HEK293 (cell line): ENCODE data around the gene NXPH4.

Experiments used
- CTCF ChIA-PET: fragments of 350-600 bp; formaldehyde crosslinking; extraction: SDS; loops from one replicate; lab custom pipeline; 2021; ENCODE audit warnings: antibody characterized with exemption; lab: Yijun Ruan, JAX
- POLR2A ChIA-PET: fragments of 300-600 bp; formaldehyde crosslinking; extraction: SDS; loops from one replicate; lab custom pipeline; 2020; ENCODE audit warnings: antibody characterized with exemption, inconsistent platforms; lab: Yijun Ruan, JAX
- H3K27ac ChIP-seq: fragments of 200-500 bp; sonication (Bioruptor generic); 2 replicates; pipeline ENCODE4 v1.5.1; 2014; ENCODE audit warnings: low read depth, low read length, control low read depth, inconsistent platforms; ENCODE audit errors: extremely low read depth
- H3K36me3 ChIP-seq, 2 experiments: fragments of 200-500 bp in 1 of 2; sonication (Bioruptor generic) in 1 of 2; 1 replicate in 1 of 2; 2 replicates in 1 of 2; pipeline ENCODE4 v1.5.1; 2014 to 2017; ENCODE audit warnings: inconsistent platforms in 2 of 2, low read length in 2 of 2; ENCODE audit not compliant: control insufficient read depth in 2 of 2, insufficient read depth in 1 of 2
- H3K4me1 ChIP-seq: fragments of 200-500 bp; sonication (Bioruptor generic); 2 replicates; pipeline ENCODE4 v1.5.1; 2014; ENCODE audit warnings: mild to moderate bottlenecking, low read length, inconsistent platforms; ENCODE audit not compliant: control insufficient read depth, insufficient read depth
- H3K4me3 ChIP-seq: 2 replicates; pipeline ENCODE4 v1.5.1; 2011; ENCODE audit warnings: low read depth, mild to moderate bottlenecking, control low read depth, low read length, moderate library complexity
- H3K9me3 ChIP-seq: fragments of 200-500 bp; sonication (Bioruptor generic); 2 replicates; pipeline ENCODE4 v1.5.1; 2014; ENCODE audit warnings: low read depth, low read length, inconsistent platforms; ENCODE audit not compliant: control insufficient read depth, insufficient read depth
- HOXA7 ChIP-seq: sonication (generic); formaldehyde crosslinking; IDR thresholded peaks from 2 replicates; pipeline ENCODE4 v1.8.1; 2022; ENCODE audit warnings: missing genetic modification reagents, borderline replicate concordance
- KLF1 ChIP-seq: fragments of 450-650 bp; formaldehyde crosslinking; IDR thresholded peaks from 2 replicates; pipeline ENCODE4 v1.5.1; 2016; ENCODE audit warnings: missing biosample characterization, missing genetic modification characterization
- MYNN ChIP-seq: fragments of 450-650 bp; formaldehyde crosslinking; IDR thresholded peaks from 2 replicates; pipeline ENCODE4 v1.5.1; 2016; ENCODE audit warnings: missing biosample characterization, missing genetic modification characterization, borderline replicate concordance
- PATZ1 ChIP-seq: fragments of 450-650 bp; formaldehyde crosslinking; IDR thresholded peaks from 2 replicates; pipeline ENCODE4 v1.5.1; 2016; ENCODE audit warnings: missing biosample characterization, missing genetic modification characterization
- PRDM1 ChIP-seq: fragments of 450-650 bp; formaldehyde crosslinking; IDR thresholded peaks from 2 replicates; pipeline ENCODE4; 2016; ENCODE audit warnings: missing biosample characterization, missing genetic modification characterization
- SCRT1 ChIP-seq: fragments of 450-650 bp; formaldehyde crosslinking; IDR thresholded peaks from 2 replicates; pipeline ENCODE4 v1.5.1; 2016; ENCODE audit warnings: missing biosample characterization, missing genetic modification characterization, borderline replicate concordance
- ZBTB26 ChIP-seq: fragments of 450-650 bp; formaldehyde crosslinking; optimal IDR thresholded peaks from 2 replicates; pipeline ENCODE3; 2016; ENCODE audit warnings: missing biosample characterization, mild to moderate bottlenecking, missing genetic modification characterization
- ZBTB48 ChIP-seq: fragments of 450-650 bp; formaldehyde crosslinking; IDR thresholded peaks from 2 replicates; pipeline ENCODE4 v1.5.1; 2016; ENCODE audit warnings: missing biosample characterization, missing genetic modification characterization
- ZNF10 ChIP-seq: fragments of 450-650 bp; formaldehyde crosslinking; IDR thresholded peaks from 2 replicates; pipeline ENCODE4 v1.5.1; 2017; ENCODE audit warnings: missing biosample characterization, missing genetic modification characterization
- ZNF114 ChIP-seq: fragments of 450-650 bp; formaldehyde crosslinking; IDR thresholded peaks from 2 replicates; pipeline ENCODE4 v1.5.0; 2017; ENCODE audit warnings: missing biosample characterization, missing genetic modification characterization
- ZNF121 ChIP-seq: fragments of 450-650 bp; formaldehyde crosslinking; IDR thresholded peaks from 2 replicates; pipeline ENCODE4 v1.5.1; 2016; ENCODE audit warnings: missing biosample characterization, missing genetic modification characterization
- ZNF146 ChIP-seq: fragments of 450-650 bp; formaldehyde crosslinking; IDR thresholded peaks from 2 replicates; pipeline ENCODE4 v1.5.1; 2016; ENCODE audit warnings: missing biosample characterization, missing genetic modification characterization
- ZNF169 ChIP-seq: fragments of 450-650 bp; formaldehyde crosslinking; IDR thresholded peaks from 2 replicates; pipeline ENCODE4 v1.5.1; 2016; ENCODE audit warnings: missing biosample characterization, missing genetic modification characterization
- ZNF174 ChIP-seq: fragments of 450-650 bp; formaldehyde crosslinking; IDR thresholded peaks from 2 replicates; pipeline ENCODE4 v1.5.0; 2017; ENCODE audit warnings: missing biosample characterization, mild to moderate bottlenecking, missing genetic modification characterization
- ZNF302 ChIP-seq: fragments of 450-650 bp; formaldehyde crosslinking; IDR thresholded peaks from 2 replicates; pipeline ENCODE4 v1.5.1; 2016; ENCODE audit warnings: missing biosample characterization, missing genetic modification characterization, low read depth
- ZNF335 ChIP-seq: fragments of 450-650 bp; formaldehyde crosslinking; conservative IDR thresholded peaks from 2 replicates; pipeline ENCODE4 v1.5.1; 2016; ENCODE audit warnings: missing biosample characterization, missing genetic modification characterization
- ZNF416 ChIP-seq: fragments of 450-650 bp; formaldehyde crosslinking; IDR thresholded peaks from 2 replicates; pipeline ENCODE4 v1.5.1; 2016; ENCODE audit warnings: missing biosample characterization, missing genetic modification characterization
- ZNF501 ChIP-seq: fragments of 450-650 bp; formaldehyde crosslinking; IDR thresholded peaks from 2 replicates; pipeline ENCODE4 v1.5.1; 2016; ENCODE audit warnings: missing biosample characterization, missing genetic modification characterization
- ZNF529 ChIP-seq: fragments of 450-650 bp; formaldehyde crosslinking; IDR thresholded peaks from 2 replicates; pipeline ENCODE4 v1.5.1; 2017; ENCODE audit warnings: missing genetic modification characterization, missing biosample characterization; ENCODE audit not compliant: insufficient replicate concordance
- ZNF548 ChIP-seq: fragments of 450-650 bp; formaldehyde crosslinking; IDR thresholded peaks from 2 replicates; pipeline ENCODE4 v1.5.1; 2016; ENCODE audit warnings: missing biosample characterization, missing genetic modification characterization
- ZNF561 ChIP-seq: fragments of 450-650 bp; IDR thresholded peaks from 2 replicates; pipeline ENCODE4 v1.5.1; 2018; ENCODE audit warnings: missing biosample characterization, missing genetic modification characterization, borderline replicate concordance
- ZNF585B ChIP-seq: fragments of 450-650 bp; formaldehyde crosslinking; IDR thresholded peaks from 2 replicates; pipeline ENCODE4 v1.5.1; 2016; ENCODE audit warnings: missing biosample characterization, missing genetic modification characterization
- ZNF658 ChIP-seq: fragments of 450-650 bp; formaldehyde crosslinking; IDR thresholded peaks from 2 replicates; pipeline ENCODE4; 2016; ENCODE audit warnings: missing biosample characterization, missing genetic modification characterization
- ZNF776 ChIP-seq: fragments of 450-650 bp; formaldehyde crosslinking; IDR thresholded peaks from 2 replicates; pipeline ENCODE4 v1.5.0; 2017; ENCODE audit warnings: missing biosample characterization, missing genetic modification characterization, borderline replicate concordance
- ZNF785 ChIP-seq: fragments of 450-650 bp; formaldehyde crosslinking; IDR thresholded peaks from 2 replicates; pipeline ENCODE4 v1.5.1; 2016; ENCODE audit warnings: missing biosample characterization, missing genetic modification characterization
- ZNF843 ChIP-seq: fragments of 450-650 bp; formaldehyde crosslinking; IDR thresholded peaks from 2 replicates; pipeline ENCODE4 v1.5.1; 2016; ENCODE audit warnings: missing biosample characterization, missing genetic modification characterization
- ZSCAN23 ChIP-seq: fragments of 450-650 bp; formaldehyde crosslinking; IDR thresholded peaks from 2 replicates; pipeline ENCODE4 v1.5.1; 2016; ENCODE audit warnings: missing biosample characterization, missing genetic modification characterization
- ZSCAN30 ChIP-seq: fragments of 450-650 bp; IDR thresholded peaks from 2 replicates; pipeline ENCODE4 v1.5.1; 2018; ENCODE audit warnings: missing biosample characterization, mild to moderate bottlenecking, missing genetic modification characterization, moderate library complexity
- TF ChIP-seq, protein P1 (sequence below): fragments of 450-650 bp; formaldehyde crosslinking; IDR thresholded peaks from 2 replicates; pipeline ENCODE4 v1.5.1; 2016; ENCODE audit warnings: missing biosample characterization, missing genetic modification characterization, borderline replicate concordance
- TF ChIP-seq, protein P2 (sequence below): fragments of 450-650 bp; formaldehyde crosslinking; IDR thresholded peaks from 2 replicates; pipeline ENCODE4 v1.5.1; 2016; ENCODE audit warnings: missing biosample characterization, missing genetic modification characterization

NXPH4 gene

DNA sequence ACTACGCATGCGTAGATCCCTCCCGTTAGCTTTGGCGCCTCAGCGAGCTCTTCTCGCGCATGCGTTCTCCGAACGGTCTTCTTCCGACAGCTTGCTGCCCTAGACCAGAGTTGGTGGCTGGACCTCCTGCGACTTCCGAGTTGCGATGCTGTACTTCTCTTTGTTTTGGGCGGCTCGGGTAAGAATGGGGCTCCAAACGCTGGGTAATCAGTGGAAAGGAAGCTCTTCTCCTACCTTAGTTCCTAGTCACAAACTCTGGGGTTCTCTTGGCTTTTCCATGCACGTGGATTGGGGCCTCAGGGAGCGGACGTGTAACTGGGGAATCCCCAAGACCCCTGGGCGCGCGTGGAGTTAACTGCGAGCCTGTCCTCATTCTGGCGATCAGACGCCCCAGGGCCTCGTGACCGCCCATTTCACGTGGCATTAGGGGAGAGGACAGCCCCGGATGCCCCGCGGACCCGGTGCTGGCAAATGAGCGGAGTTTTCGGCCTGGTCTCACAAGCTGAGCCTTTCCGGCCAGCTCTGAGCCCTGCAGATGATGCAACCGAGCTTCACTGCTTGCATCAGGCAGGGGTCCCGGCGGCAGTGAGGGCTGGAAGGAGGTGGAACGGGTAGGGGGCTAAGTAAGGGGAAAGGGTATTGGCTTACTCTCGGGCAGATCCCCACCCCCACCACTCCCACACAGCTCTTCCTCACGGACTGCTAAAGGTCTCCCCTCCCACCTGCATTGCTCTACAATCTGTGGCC lies 13.2 kb downstream of the NXPH4 start, which contains the start of gene SHMT2:
TSS of gene SHMT2 (plus strand) at position 78 of the 747 bp plus-strand sequence. CDS start at position 146, 68 bp downstream.
- CTCF ChIA-PET, result interaction anchor here (0.5 to 23.3 kb wide), 15 partner anchors 10 to 1111 kb away, joined by 3 to 628 read pairs (median 3); partner anchors contain the start of gene NXPH4
- Histone ChIP-seq H3K4me3 (peak within 1 kb of the TSS; percentile 46), H3K9me3 (no peaks in the 10 kb centered on the region), H3K27ac (peak within 1 kb of the TSS; percentile 87), H3K4me1 (peaks cover 17% of the 10 kb centered on the region), H3K36me3 (peaks cover 0 to 42% of the 10 kb centered on the region in 2 experiments; a peak in 1 of 3 replicates)
- POLR2A ChIA-PET, result interaction anchor here (0.6 to 3.5 kb wide), 12 partner anchors 8 to 593 kb away, joined by 3 to 72 read pairs (median 6); partner anchors contain the start of genes DDIT3, GLI1, INHBE and NXPH4
- TF ChIP-seq ZNF335 (peak; percentile 89), PRDM1 (no peak), ZSCAN30 (tag by site-specific recombination) (peak; percentile 21; the same call in 1 of the 2 replicates), SCRT1 (no peak), ZNF10 (tag by site-specific recombination) (no peak), ZNF843 (tag by site-specific recombination) (no peak), ZBTB26 (tag by site-specific recombination) (peak; percentile 26), ZNF114 (tag by site-specific recombination) (no peak), ZNF121 (tag by site-specific recombination) (no peak), ZNF776 (no peak), ZNF548 (tag by site-specific recombination) (no peak), ZNF785 (tag by site-specific recombination) (no peak), ZNF585B (no peak), ZNF174 (tag by site-specific recombination) (no peak), ZSCAN23 (tag by site-specific recombination) (no peak), ZNF501 (no peak; the same call in 1 of the 2 replicates), ZNF529 (tag by site-specific recombination) (no peak), ZBTB48 (tag by site-specific recombination) (0 out of 2 replicates have a peak, but pooled peaks have one; percentile 48), ZNF169 (tag by site-specific recombination) (no peak), ZNF561 (tag by site-specific recombination) (0 out of 2 replicates have a peak, but pooled peaks have one; percentile 7), MYNN (tag by site-specific recombination) (no peak), ZNF658 (tag by site-specific recombination) (no peak), KLF1 (tag by site-specific recombination) (peak; percentile 19), HOXA7 (CRISPR knock-in tag) (no peak), ZNF302 (no peak), PATZ1 (tag by site-specific recombination) (peak; percentile 75), ZNF416 (tag by site-specific recombination) (no peak), ZNF146 (tag by site-specific recombination) (no peak)
- TF ChIP-seq, protein P1, sequence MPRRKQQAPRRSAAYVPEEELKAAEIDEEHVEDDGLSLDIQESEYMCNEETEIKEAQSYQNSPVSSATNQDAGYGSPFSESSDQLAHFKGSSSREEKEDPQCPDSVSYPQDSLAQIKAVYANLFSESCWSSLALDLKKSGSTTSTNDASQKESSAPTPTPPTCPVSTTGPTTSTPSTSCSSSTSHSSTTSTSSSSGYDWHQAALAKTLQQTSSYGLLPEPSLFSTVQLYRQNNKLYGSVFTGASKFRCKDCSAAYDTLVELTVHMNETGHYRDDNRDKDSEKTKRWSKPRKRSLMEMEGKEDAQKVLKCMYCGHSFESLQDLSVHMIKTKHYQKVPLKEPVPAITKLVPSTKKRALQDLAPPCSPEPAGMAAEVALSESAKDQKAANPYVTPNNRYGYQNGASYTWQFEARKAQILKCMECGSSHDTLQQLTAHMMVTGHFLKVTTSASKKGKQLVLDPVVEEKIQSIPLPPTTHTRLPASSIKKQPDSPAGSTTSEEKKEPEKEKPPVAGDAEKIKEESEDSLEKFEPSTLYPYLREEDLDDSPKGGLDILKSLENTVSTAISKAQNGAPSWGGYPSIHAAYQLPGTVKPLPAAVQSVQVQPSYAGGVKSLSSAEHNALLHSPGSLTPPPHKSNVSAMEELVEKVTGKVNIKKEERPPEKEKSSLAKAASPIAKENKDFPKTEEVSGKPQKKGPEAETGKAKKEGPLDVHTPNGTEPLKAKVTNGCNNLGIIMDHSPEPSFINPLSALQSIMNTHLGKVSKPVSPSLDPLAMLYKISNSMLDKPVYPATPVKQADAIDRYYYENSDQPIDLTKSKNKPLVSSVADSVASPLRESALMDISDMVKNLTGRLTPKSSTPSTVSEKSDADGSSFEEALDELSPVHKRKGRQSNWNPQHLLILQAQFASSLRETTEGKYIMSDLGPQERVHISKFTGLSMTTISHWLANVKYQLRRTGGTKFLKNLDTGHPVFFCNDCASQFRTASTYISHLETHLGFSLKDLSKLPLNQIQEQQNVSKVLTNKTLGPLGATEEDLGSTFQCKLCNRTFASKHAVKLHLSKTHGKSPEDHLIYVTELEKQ (tag by site-specific recombination), result no peak
- TF ChIP-seq, protein P2, sequence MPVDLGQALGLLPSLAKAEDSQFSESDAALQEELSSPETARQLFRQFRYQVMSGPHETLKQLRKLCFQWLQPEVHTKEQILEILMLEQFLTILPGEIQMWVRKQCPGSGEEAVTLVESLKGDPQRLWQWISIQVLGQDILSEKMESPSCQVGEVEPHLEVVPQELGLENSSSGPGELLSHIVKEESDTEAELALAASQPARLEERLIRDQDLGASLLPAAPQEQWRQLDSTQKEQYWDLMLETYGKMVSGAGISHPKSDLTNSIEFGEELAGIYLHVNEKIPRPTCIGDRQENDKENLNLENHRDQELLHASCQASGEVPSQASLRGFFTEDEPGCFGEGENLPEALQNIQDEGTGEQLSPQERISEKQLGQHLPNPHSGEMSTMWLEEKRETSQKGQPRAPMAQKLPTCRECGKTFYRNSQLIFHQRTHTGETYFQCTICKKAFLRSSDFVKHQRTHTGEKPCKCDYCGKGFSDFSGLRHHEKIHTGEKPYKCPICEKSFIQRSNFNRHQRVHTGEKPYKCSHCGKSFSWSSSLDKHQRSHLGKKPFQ (tag by site-specific recombination), result no peak
